Mesendoderm (in vitro differentiated cells): ENCODE results near the gene MRRF.

ENCODE experiments used
- DNase-seq: peaks from one replicate; pipeline ENCODE4 v3.0.0; 2013
- H2AK5ac ChIP-seq: 2 replicates; pipeline ENCODE4 v1.6.1; 2013; ENCODE audit warnings: low read length, inconsistent platforms
- H2BK120ac ChIP-seq: 2 replicates; pipeline ENCODE4 v1.6.1; 2013; ENCODE audit warnings: low read depth, mild to moderate bottlenecking, low read length, moderate library complexity, mixed read lengths
- H2BK15ac ChIP-seq: replicated peaks from 2 replicates; pipeline ENCODE4 v1.6.1; 2013; ENCODE audit warnings: low read depth, mild to moderate bottlenecking, moderate library complexity
- H2BK5ac ChIP-seq: 2 replicates; pipeline ENCODE4 v1.6.1; 2013; ENCODE audit warnings: low read length, inconsistent platforms
- H3K18ac ChIP-seq: 2 replicates; pipeline ENCODE4 v1.6.1; 2013; ENCODE audit warnings: mild to moderate bottlenecking, low read length, mixed read lengths
- H3K23ac ChIP-seq: one replicate; pipeline ENCODE4 v1.6.1; 2013; ENCODE audit warnings: low read length
- H3K27ac ChIP-seq: 2 replicates; pipeline ENCODE4 v1.5.1; 2013; ENCODE audit warnings: low read depth, mild to moderate bottlenecking, inconsistent platforms, low read length, moderate library complexity
- H3K27me3 ChIP-seq: 2 replicates; pipeline ENCODE4 v1.6.1; 2013; ENCODE audit warnings: low read length, control low read depth, mild to moderate bottlenecking, inconsistent platforms; ENCODE audit not compliant: insufficient read depth, poor library complexity
- H3K36me3 ChIP-seq: 2 replicates; pipeline ENCODE4 v1.6.1; 2013; ENCODE audit warnings: low read length, inconsistent platforms; ENCODE audit not compliant: control insufficient read depth, insufficient read depth
- H3K4ac ChIP-seq: one replicate; pipeline ENCODE4 v1.6.1; 2013; ENCODE audit warnings: low read depth, mild to moderate bottlenecking, low read length, moderate library complexity
- H3K4me1 ChIP-seq: 2 replicates; pipeline ENCODE4 v1.6.1; 2013; ENCODE audit warnings: low read depth, low read length, inconsistent platforms; ENCODE audit not compliant: control insufficient read depth
- H3K4me2 ChIP-seq: 2 replicates; pipeline ENCODE4 v1.6.1; 2013; ENCODE audit warnings: low read length
- H3K4me3 ChIP-seq: 2 replicates; pipeline ENCODE4 v1.5.1; 2013; ENCODE audit warnings: mild to moderate bottlenecking, low read length
- H3K56ac ChIP-seq: one replicate; pipeline ENCODE4 v1.6.1; 2013; ENCODE audit warnings: low read length
- H3K79me1 ChIP-seq: 2 replicates; pipeline ENCODE4 v1.6.1; 2013; ENCODE audit warnings: low read length, inconsistent platforms
- H3K79me2 ChIP-seq: 2 replicates; pipeline ENCODE4 v1.6.1; 2013; ENCODE audit warnings: mild to moderate bottlenecking, low read length; ENCODE audit not compliant: control insufficient read depth, insufficient read depth
- H3K9ac ChIP-seq: 2 replicates; pipeline ENCODE4 v1.6.1; 2013; ENCODE audit warnings: low read length, inconsistent platforms
- H4K5ac ChIP-seq: one replicate; pipeline ENCODE4 v1.6.1; 2013; ENCODE audit warnings: low read length
- H4K8ac ChIP-seq: one replicate; pipeline ENCODE4 v1.6.1; 2013; ENCODE audit warnings: low read depth, mild to moderate bottlenecking, control low read depth, low read length, moderate library complexity
- WGBS: extraction: QIAGEN DNeasy Blood & Tissue Kit; methylation state at CpG from one replicate; pipeline ENCODE4 v1.1.7; 2013; ENCODE audit warnings: low lambda C conversion rate, missing lambda C conversion rate; ENCODE audit not compliant: insufficient coverage; ENCODE audit errors: extremely low coverage; 5-methylcytosine and 5-hydroxymethylcytosine counted together

The MRRF gene

DNA sequence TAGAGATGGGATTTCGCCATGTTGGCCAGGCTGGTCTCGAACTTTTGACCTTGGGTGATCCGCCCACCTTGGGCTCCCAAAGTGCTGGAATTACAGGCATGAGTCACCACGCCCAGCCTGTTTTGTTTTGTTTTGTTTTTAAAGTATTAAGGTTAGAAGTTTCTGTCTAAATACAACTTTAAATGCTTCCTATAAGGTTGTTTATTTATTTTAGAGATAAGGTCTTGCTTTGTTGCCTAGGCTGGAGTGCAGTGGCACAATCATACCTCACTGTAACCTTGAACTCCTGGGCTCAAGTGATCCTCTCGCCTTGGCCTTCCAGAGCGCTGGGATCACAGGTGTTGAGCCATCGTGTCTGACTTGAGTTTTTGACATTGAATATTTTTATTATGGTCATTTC is 11.4 kb downstream of the MRRF start:
- Histone ChIP-seq H3K18ac (no peak overlapping the region), H2BK5ac (no peak overlapping the region), H3K56ac (no peak overlapping the region), H3K27ac (no peak overlapping the region), H3K23ac (no peak overlapping the region), H4K5ac (no peak overlapping the region), H3K4ac (no peak overlapping the region), H3K9ac (no peak overlapping the region), H3K4me2 (no peak overlapping the region), H3K27me3 (no peaks in the 10 kb centered on the region), H4K8ac (no peak overlapping the region), H3K79me1 (no peaks in the 10 kb centered on the region), H3K4me3 (no peak overlapping the region), H3K79me2 (peaks cover 5% of the 10 kb centered on the region), H2AK5ac (no peak overlapping the region), H2BK120ac (no peak overlapping the region), H3K36me3 (peaks cover 3% of the 10 kb centered on the region), H3K4me1 (no peaks in the 10 kb centered on the region), H2BK15ac (no peak overlapping the region)
- DNase-seq: no peak
- no CpG with 5 or more reads among the region's 7 CpGs for WGBS

GRCh38 chr9:122277285-122277897 is 12.7 kb downstream of the MRRF start:
- no peak overlapping the region for H3K4ac ChIP-seq
- peaks cover 1% of the 10 kb centered on the region for H3K36me3 ChIP-seq
- H3K56ac ChIP-seq: no peak overlapping the region

DNA sequence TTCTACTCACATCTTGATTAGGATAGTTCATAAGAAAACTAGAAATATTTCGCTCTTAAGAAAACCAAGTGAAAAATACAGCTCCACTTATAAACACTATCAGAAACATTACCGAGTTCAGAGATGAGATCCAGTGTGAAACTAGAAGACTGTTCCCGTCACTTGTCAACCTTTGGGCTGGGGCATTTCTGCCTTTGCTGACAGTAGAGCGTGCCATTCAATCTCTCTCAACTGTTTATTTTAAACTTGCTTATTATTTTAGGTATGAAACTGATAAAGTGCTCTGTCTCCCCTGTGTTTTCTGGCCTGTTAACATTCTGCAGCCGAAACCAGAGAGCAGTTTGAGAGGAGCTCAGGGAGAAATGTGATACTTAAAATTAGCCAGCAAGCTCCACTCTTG is 16.7 kb downstream of the MRRF start:
- peaks cover 1% of the 10 kb centered on the region for H3K36me3 ChIP-seq
- no peaks in the 10 kb centered on the region for H3K79me1 ChIP-seq
- no peaks in the 10 kb centered on the region for H3K4me1 ChIP-seq

More at GRCh38 chr9:122277285-122277897, 12.7 kb downstream of the MRRF start:
- H2BK15ac ChIP-seq: no peak overlapping the region
- H3K18ac ChIP-seq: no peak overlapping the region
- H2AK5ac ChIP-seq: no peak overlapping the region
- 100% methylated on average over 1 of the region's 10 CpGs for WGBS
- H3K27me3 ChIP-seq: no peaks in the 10 kb centered on the region
- H3K23ac ChIP-seq: no peak overlapping the region
- H4K8ac ChIP-seq: no peak overlapping the region
- H3K4me1 ChIP-seq: no peaks in the 10 kb centered on the region
- H4K5ac ChIP-seq: no peak overlapping the region
- H2BK5ac ChIP-seq: no peak overlapping the region
- no peak overlapping the region for H3K27ac ChIP-seq
- H3K9ac ChIP-seq: no peak overlapping the region
- DNase-seq: no peak
- H3K79me2 ChIP-seq: peaks cover 5% of the 10 kb centered on the region
- H2BK120ac ChIP-seq: no peak overlapping the region
- no peak overlapping the region for H3K4me3 ChIP-seq
- H3K4me2 ChIP-seq: no peak overlapping the region
- no peaks in the 10 kb centered on the region for H3K79me1 ChIP-seq

GRCh38 chr9:122286764-122287163 is 22.1 kb downstream of the MRRF start:
- Histone ChIP-seq H3K18ac (no peak overlapping the region), H2BK120ac (no peak overlapping the region), H3K4me2 (no peak overlapping the region), H2BK5ac (no peak overlapping the region), H3K27me3 (no peaks in the 10 kb centered on the region), H3K4ac (no peak overlapping the region), H3K4me1 (no peaks in the 10 kb centered on the region), H3K36me3 (no peaks in the 10 kb centered on the region), H3K27ac (no peak overlapping the region), H4K8ac (no peak overlapping the region), H3K79me1 (no peaks in the 10 kb centered on the region), H2BK15ac (no peak overlapping the region), H3K23ac (no peak overlapping the region), H3K79me2 (no peaks in the 10 kb centered on the region), H3K56ac (no peak overlapping the region), H3K4me3 (no peak overlapping the region), H2AK5ac (no peak overlapping the region), H3K9ac (no peak overlapping the region), H4K5ac (no peak overlapping the region)
- WGBS: no CpG with 5 or more reads among the region's 1 CpG
- no peak for DNase-seq

More for the DNA sequence above, 16.7 kb downstream of the MRRF start:
- DNase-seq: no peak
- H3K27ac ChIP-seq: no peak overlapping the region
- H3K23ac ChIP-seq: no peak overlapping the region
- no peak overlapping the region for H3K9ac ChIP-seq
- peaks cover 3% of the 10 kb centered on the region for H3K79me2 ChIP-seq
- H3K4me2 ChIP-seq: no peak overlapping the region
- H3K18ac ChIP-seq: no peak overlapping the region
- H3K27me3 ChIP-seq: no peaks in the 10 kb centered on the region
- H4K8ac ChIP-seq: no peak overlapping the region
- no CpG with 5 or more reads among the region's 5 CpGs for WGBS
- H2BK120ac ChIP-seq: no peak overlapping the region
- no peak overlapping the region for H3K4me3 ChIP-seq
- H2BK5ac ChIP-seq: no peak overlapping the region
- no peak overlapping the region for H2BK15ac ChIP-seq
- H2AK5ac ChIP-seq: no peak overlapping the region
- H3K56ac ChIP-seq: no peak overlapping the region
- no peak overlapping the region for H3K4ac ChIP-seq
- H4K5ac ChIP-seq: no peak overlapping the region

GRCh38 chr9:122287214-122287720 is 22.6 kb downstream of the MRRF start:
- Histone ChIP-seq H2AK5ac (no peak overlapping the region), H3K27me3 (no peaks in the 10 kb centered on the region), H4K8ac (no peak overlapping the region), H3K4me1 (no peaks in the 10 kb centered on the region), H3K9ac (no peak overlapping the region), H2BK120ac (no peak overlapping the region), H3K4ac (no peak overlapping the region), H2BK15ac (no peak overlapping the region), H3K4me3 (no peak overlapping the region), H4K5ac (no peak overlapping the region), H3K23ac (no peak overlapping the region), H3K4me2 (no peak overlapping the region), H3K36me3 (no peaks in the 10 kb centered on the region), H3K27ac (no peak overlapping the region), H3K79me1 (no peaks in the 10 kb centered on the region), H3K56ac (no peak overlapping the region), H3K79me2 (no peaks in the 10 kb centered on the region), H3K18ac (no peak overlapping the region), H2BK5ac (no peak overlapping the region)
- DNase-seq: no peak
- WGBS: no CpG with 5 or more reads among the region's 1 CpG

GRCh38 chr9:122291458-122291857 is 26.8 kb downstream of the MRRF start:
- Histone ChIP-seq H3K4ac (no peak overlapping the region), H2BK120ac (no peak overlapping the region)
- WGBS: no CpG with 5 or more reads among the region's 3 CpGs

More at GRCh38 chr9:122291458-122291857, 26.8 kb downstream of the MRRF start:
- no peaks in the 10 kb centered on the region for H3K4me1 ChIP-seq
- no peaks in the 10 kb centered on the region for H3K79me2 ChIP-seq
- H3K56ac ChIP-seq: no peak overlapping the region
- no peak overlapping the region for H3K9ac ChIP-seq
- no peak overlapping the region for H4K8ac ChIP-seq
- no peaks in the 10 kb centered on the region for H3K79me1 ChIP-seq
- H3K36me3 ChIP-seq: no peaks in the 10 kb centered on the region
- H3K18ac ChIP-seq: no peak overlapping the region
- H4K5ac ChIP-seq: no peak overlapping the region
- H3K23ac ChIP-seq: no peak overlapping the region
- H3K27ac ChIP-seq: no peak overlapping the region
- H2AK5ac ChIP-seq: no peak overlapping the region
- H3K4me2 ChIP-seq: no peak overlapping the region
- no peak overlapping the region for H2BK5ac ChIP-seq
- no peak overlapping the region for H3K4me3 ChIP-seq
- DNase-seq: no peak
- no peaks in the 10 kb centered on the region for H3K27me3 ChIP-seq
- H2BK15ac ChIP-seq: no peak overlapping the region
